ENCODE data around the gene NELFE.

NELFE gene

DNA sequence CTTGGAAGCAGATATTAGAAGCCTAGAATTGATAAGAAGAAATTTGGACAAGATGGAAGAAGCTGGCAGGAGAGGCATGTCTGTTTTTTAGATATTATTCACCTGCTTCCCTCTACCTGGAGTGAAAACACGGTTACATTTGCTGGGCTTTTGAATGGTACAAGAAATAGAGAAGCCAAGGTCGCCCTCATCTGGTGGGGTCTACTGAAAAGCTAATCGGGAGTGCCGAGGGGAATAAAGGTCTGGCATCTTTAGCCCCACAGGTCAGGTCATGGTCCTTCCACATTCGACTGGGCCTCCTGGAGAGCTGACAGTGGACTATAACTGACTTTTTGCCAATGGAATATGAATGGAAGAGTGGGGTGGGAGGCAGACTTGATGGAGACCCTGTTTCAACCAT, 35.8 kb downstream of the NELFE start:
- no peaks in the 10 kb centered on the region for H3K79me2 ChIP-seq (ENCODE audit: low read length)
- no peaks in the 10 kb centered on the region for H3K27me3 ChIP-seq (replicated peaks; ENCODE audit: insufficient read depth, low read length)
- no peaks in the 10 kb centered on the region for H3F3A ChIP-seq (ENCODE audit: insufficient read depth, low read length)
- TF ChIP-seq, protein P1, sequence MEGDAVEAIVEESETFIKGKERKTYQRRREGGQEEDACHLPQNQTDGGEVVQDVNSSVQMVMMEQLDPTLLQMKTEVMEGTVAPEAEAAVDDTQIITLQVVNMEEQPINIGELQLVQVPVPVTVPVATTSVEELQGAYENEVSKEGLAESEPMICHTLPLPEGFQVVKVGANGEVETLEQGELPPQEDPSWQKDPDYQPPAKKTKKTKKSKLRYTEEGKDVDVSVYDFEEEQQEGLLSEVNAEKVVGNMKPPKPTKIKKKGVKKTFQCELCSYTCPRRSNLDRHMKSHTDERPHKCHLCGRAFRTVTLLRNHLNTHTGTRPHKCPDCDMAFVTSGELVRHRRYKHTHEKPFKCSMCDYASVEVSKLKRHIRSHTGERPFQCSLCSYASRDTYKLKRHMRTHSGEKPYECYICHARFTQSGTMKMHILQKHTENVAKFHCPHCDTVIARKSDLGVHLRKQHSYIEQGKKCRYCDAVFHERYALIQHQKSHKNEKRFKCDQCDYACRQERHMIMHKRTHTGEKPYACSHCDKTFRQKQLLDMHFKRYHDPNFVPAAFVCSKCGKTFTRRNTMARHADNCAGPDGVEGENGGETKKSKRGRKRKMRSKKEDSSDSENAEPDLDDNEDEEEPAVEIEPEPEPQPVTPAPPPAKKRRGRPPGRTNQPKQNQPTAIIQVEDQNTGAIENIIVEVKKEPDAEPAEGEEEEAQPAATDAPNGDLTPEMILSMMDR (IDR thresholded peaks at IDR 0.05; ENCODE audit: low read length), result no peak; the same call in 1 of the 2 replicates
- no peak for TF ChIP-seq EZH2phosphoT487 (IDR thresholded peaks at IDR 0.05; ENCODE audit: low read length)
- no peak for TF ChIP-seq EZH2 (optimal IDR thresholded peaks at IDR 0.05; ENCODE audit: low read depth, low read length)
- no peak overlapping the region for H3K4me3 ChIP-seq (ENCODE audit: low read length)
- no peak for DNase-seq
- no peaks in the 10 kb centered on the region for H3K4me1 ChIP-seq (ENCODE audit: low read length)
- H3K4me2 ChIP-seq (ENCODE audit: low read depth, low read length), result no peak overlapping the region
- no peaks in the 10 kb centered on the region for H3K9me3 ChIP-seq (replicated peaks; ENCODE audit: insufficient read depth, low read length)
- H3K36me3 ChIP-seq (replicated peaks; ENCODE audit: insufficient read depth, low read length), result no peaks in the 10 kb centered on the region
- no peaks in the 10 kb centered on the region for H3K9me2 ChIP-seq (replicated peaks; ENCODE audit: insufficient read depth, low read length)
- no peak overlapping the region for H2AFZ ChIP-seq (ENCODE audit: low read length)
- no peak overlapping the region for H3K9ac ChIP-seq (ENCODE audit: low read length)
- H3K27ac ChIP-seq (ENCODE audit: low read length), result no peak overlapping the region
- H4K20me1 ChIP-seq (ENCODE audit: insufficient read depth, low read length), result no peaks in the 10 kb centered on the region

DNA sequence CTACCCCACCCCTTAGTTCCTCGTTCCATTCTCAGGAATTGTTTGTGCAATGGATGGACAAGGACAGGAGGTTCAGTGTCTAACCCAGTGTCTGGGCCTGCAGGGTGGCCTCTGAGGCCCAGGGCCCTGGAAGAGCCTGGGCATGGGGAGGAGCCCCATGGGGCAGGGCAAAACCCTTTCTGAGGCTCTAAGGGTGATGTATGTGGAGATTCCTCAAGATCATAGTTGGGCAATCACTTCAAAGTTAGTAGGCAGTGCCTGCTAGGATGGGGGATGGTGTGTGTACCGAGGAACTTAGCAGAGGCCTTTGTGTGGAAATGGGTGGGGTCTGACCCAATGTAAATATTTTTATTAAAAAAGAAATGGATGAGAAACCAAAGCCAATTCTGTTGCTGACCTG, 38.0 kb downstream of the NELFE start:
- H3K9me3 ChIP-seq (replicated peaks; ENCODE audit: insufficient read depth, low read length), result no peaks in the 10 kb centered on the region
- no peaks in the 10 kb centered on the region for H3K79me2 ChIP-seq (ENCODE audit: low read length)
- H3K27ac ChIP-seq (ENCODE audit: low read length), result no peak overlapping the region
- no peak overlapping the region for H3K9ac ChIP-seq (ENCODE audit: low read length)
- H3K4me2 ChIP-seq (ENCODE audit: low read depth, low read length), result no peak overlapping the region
- TF ChIP-seq EZH2 (optimal IDR thresholded peaks at IDR 0.05; ENCODE audit: low read depth, low read length) (no peak), EZH2phosphoT487 (IDR thresholded peaks at IDR 0.05; ENCODE audit: low read length) (no peak)
- TF ChIP-seq, protein P1 (IDR thresholded peaks at IDR 0.05; ENCODE audit: low read length), result no peak
- H3K9me2 ChIP-seq (replicated peaks; ENCODE audit: insufficient read depth, low read length), result no peaks in the 10 kb centered on the region
- H3K4me1 ChIP-seq (ENCODE audit: low read length), result no peaks in the 10 kb centered on the region
- H3K36me3 ChIP-seq (replicated peaks; ENCODE audit: insufficient read depth, low read length), result no peaks in the 10 kb centered on the region
- H3K4me3 ChIP-seq (ENCODE audit: low read length), result no peak overlapping the region
- H2AFZ ChIP-seq (ENCODE audit: low read length), result no peak overlapping the region
- DNase-seq, result no peak
- no peaks in the 10 kb centered on the region for H4K20me1 ChIP-seq (ENCODE audit: insufficient read depth, low read length)
- no peaks in the 10 kb centered on the region for H3F3A ChIP-seq (ENCODE audit: insufficient read depth, low read length)
- no peaks in the 10 kb centered on the region for H3K27me3 ChIP-seq (replicated peaks; ENCODE audit: insufficient read depth, low read length)

DNA sequence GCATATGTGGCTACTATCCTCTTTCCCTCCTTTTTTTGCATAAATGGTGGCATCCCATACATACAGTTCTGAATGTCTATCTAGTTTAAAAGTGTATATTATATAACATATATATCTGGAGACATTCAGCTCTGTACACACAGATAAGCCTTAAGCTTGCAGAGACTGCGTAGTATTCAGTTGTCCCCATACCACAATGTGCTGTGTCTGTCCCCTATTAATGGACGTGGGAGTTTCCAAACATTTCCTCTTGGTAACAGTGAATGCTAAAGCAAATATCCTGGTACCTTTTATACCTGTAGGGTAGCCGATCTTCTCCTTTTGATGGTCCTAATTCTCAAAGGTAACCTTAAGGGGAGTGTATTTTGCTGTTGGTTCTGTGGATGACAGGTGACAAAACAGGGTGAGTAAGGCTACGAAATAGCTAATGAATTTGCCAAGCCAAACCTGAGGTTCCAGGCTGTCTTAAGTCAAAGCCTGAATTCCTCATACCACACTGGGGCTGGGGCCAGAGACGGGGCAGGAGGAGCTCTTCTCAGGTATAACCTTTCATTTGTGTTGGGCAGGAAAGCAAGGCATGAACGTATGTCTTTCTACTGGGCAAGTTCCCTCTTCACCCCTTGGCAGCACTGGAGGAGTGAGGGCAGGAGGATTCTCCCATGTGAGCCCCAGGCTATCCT, 39.0 kb downstream of the NELFE start:
- H3K27ac ChIP-seq (ENCODE audit: low read length), result no peak overlapping the region
- H3K9me2 ChIP-seq (replicated peaks; ENCODE audit: insufficient read depth, low read length), result no peaks in the 10 kb centered on the region
- H3K79me2 ChIP-seq (ENCODE audit: low read length), result no peaks in the 10 kb centered on the region
- no peak for DNase-seq
- no peaks in the 10 kb centered on the region for H3K9me3 ChIP-seq (replicated peaks; ENCODE audit: insufficient read depth, low read length)
- H3K4me1 ChIP-seq (ENCODE audit: low read length), result no peaks in the 10 kb centered on the region
- H3K4me2 ChIP-seq (ENCODE audit: low read depth, low read length), result no peak overlapping the region
- H3K27me3 ChIP-seq (replicated peaks; ENCODE audit: insufficient read depth, low read length), result no peaks in the 10 kb centered on the region
- TF ChIP-seq, protein P1 (IDR thresholded peaks at IDR 0.05; ENCODE audit: low read length), result no peak
- no peak for TF ChIP-seq EZH2 (optimal IDR thresholded peaks at IDR 0.05; ENCODE audit: low read depth, low read length)
- TF ChIP-seq EZH2phosphoT487 (IDR thresholded peaks at IDR 0.05; ENCODE audit: low read length), result no peak
- no peaks in the 10 kb centered on the region for H3K36me3 ChIP-seq (replicated peaks; ENCODE audit: insufficient read depth, low read length)
- no peak overlapping the region for H3K9ac ChIP-seq (ENCODE audit: low read length)
- H3K4me3 ChIP-seq (ENCODE audit: low read length), result no peak overlapping the region
- H4K20me1 ChIP-seq (ENCODE audit: insufficient read depth, low read length), result no peaks in the 10 kb centered on the region
- no peak overlapping the region for H2AFZ ChIP-seq (ENCODE audit: low read length)
- H3F3A ChIP-seq (ENCODE audit: insufficient read depth, low read length), result no peaks in the 10 kb centered on the region

All from MM.1S (cell line).